Chondrocyte (in vitro differentiated cells): ENCODE measurements around the gene TM6SF1. TPM values are rescaled to one million over a fixed set of nuclear protein-coding genes. Genes with fewer than 3 reads are reported as not detected.

ENCODE experiments used
- DNase-seq: peaks from one replicate; pipeline ENCODE4 v3.0.0; 2021; ENCODE audit warnings: mixed read lengths, low spot score
- H3K27ac Mint-ChIP-seq: one replicate; pipeline ENCODE4 v1.8.0; 2021; ENCODE audit warnings: mild to moderate bottlenecking, moderate library complexity, mixed read lengths; ENCODE audit not compliant: unreplicated experiment
- H3K27me3 Mint-ChIP-seq: 2 replicates; pipeline ENCODE4 v1.8.0; 2021; ENCODE audit warnings: low read depth, mixed read lengths
- H3K36me3 Mint-ChIP-seq: 2 replicates; pipeline ENCODE4 v1.8.0; 2021; ENCODE audit warnings: low read depth, mixed read lengths
- H3K4me1 Mint-ChIP-seq: 2 replicates; pipeline ENCODE4 v1.8.0; 2021; ENCODE audit warnings: low read depth, mild to moderate bottlenecking, mixed read lengths
- H3K4me3 Mint-ChIP-seq: one replicate; pipeline ENCODE4 v1.8.0; 2021; ENCODE audit warnings: mild to moderate bottlenecking, moderate library complexity, mixed read lengths; ENCODE audit not compliant: unreplicated experiment
- H3K9me3 Mint-ChIP-seq: 2 replicates; pipeline ENCODE4 v1.8.0; 2021; ENCODE audit warnings: low read depth, mixed read lengths
- CTCF ChIP-seq: fragments of 200-600 bp; sonication (generic); IDR thresholded peaks from 2 replicates; pipeline ENCODE4 v1.5.0; 2021; ENCODE audit warnings: antibody characterized with exemption, mild to moderate bottlenecking, moderate library complexity
- total RNA-seq: library from RNA; stranded (reverse); gene quantifications from 3 replicates; pipeline ENCODE4 v1.2.1, GENCODE V29; 2021

The TM6SF1 gene
- total RNA-seq, 1 donor from 2014 or later = 22.3 TPM

GRCh38 chr15:83113881-83114674 is 6.6 kb downstream of the TM6SF1 start:
- no peak for DNase-seq
- Mint-ChIP-seq H3K27me3 (no peaks in the 10 kb centered on the region), H3K9me3 (no peaks in the 10 kb centered on the region), H3K4me3 (no peak overlapping the region), H3K4me1 (peaks cover 31% of the 10 kb centered on the region), H3K36me3 (peaks cover 15% of the 10 kb centered on the region), H3K27ac (peak overlapping the region; percentile 25)
- no peak for TF ChIP-seq CTCF

- Mint-ChIP-seq H3K27me3 (no peaks in the 10 kb centered on the region), H3K4me1 (peaks cover 24% of the 10 kb centered on the region), H3K9me3 (no peaks in the 10 kb centered on the region), H3K36me3 (peaks cover 15% of the 10 kb centered on the region), H3K27ac (no peak overlapping the region), H3K4me3 (no peak overlapping the region)
- no peak for TF ChIP-seq CTCF
- DNase-seq = no peak
These were observed 7.4 kb downstream of the TM6SF1 start for GRCh38 chr15:83114856-83115255.

GRCh38 chr15:83115410-83115809 is 8.0 kb downstream of the TM6SF1 start:
- H3K4me3 Mint-ChIP-seq = no peak overlapping the region
- DNase-seq = no peak
- H3K36me3 Mint-ChIP-seq = peaks cover 17% of the 10 kb centered on the region
- H3K4me1 Mint-ChIP-seq = peaks cover 20% of the 10 kb centered on the region
- H3K9me3 Mint-ChIP-seq = no peaks in the 10 kb centered on the region
- TF ChIP-seq CTCF = no peak
- H3K27ac Mint-ChIP-seq = no peak overlapping the region
- H3K27me3 Mint-ChIP-seq = no peaks in the 10 kb centered on the region

- TF ChIP-seq CTCF = no peak
- no peak for DNase-seq
- Mint-ChIP-seq H3K9me3 (no peaks in the 10 kb centered on the region), H3K4me3 (no peak overlapping the region), H3K36me3 (peaks cover 17% of the 10 kb centered on the region), H3K27me3 (no peaks in the 10 kb centered on the region), H3K4me1 (peaks cover 19% of the 10 kb centered on the region), H3K27ac (no peak overlapping the region)
These were observed 8.6 kb downstream of the TM6SF1 start for GRCh38 chr15:83115831-83116565.

- H3K27me3 Mint-ChIP-seq = no peaks in the 10 kb centered on the region
- no peak for DNase-seq
- no peak overlapping the region for H3K4me3 Mint-ChIP-seq
- H3K4me1 Mint-ChIP-seq = peaks cover 2% of the 10 kb centered on the region
- TF ChIP-seq CTCF = no peak
- H3K27ac Mint-ChIP-seq = no peak overlapping the region
- no peaks in the 10 kb centered on the region for H3K9me3 Mint-ChIP-seq
- peaks cover 17% of the 10 kb centered on the region for H3K36me3 Mint-ChIP-seq
These were observed 10.9 kb downstream of the TM6SF1 start for GRCh38 chr15:83118291-83118827.
